Ascending aorta (tissue), 2 donors: Measurements from ENCODE around the gene RAB3IL1. TPM values are rescaled to one million over a fixed set of nuclear protein-coding genes. Genes with fewer than 3 reads are reported as not detected.

Source experiments
- DNase-seq, 2 donors: peaks; one replicate each; pipeline ENCODE4 v3.0.0-alpha.2; 2019; ENCODE audit warnings: low spot score in 2 of 2
- H3K27ac ChIP-seq, 2 donors: fragments of 200-600 bp; sonication (generic); one replicate each; pipeline ENCODE4 v1.5.1; 2016 to 2017; ENCODE audit warnings: mild to moderate bottlenecking in 1 of 2
- H3K27me3 ChIP-seq: fragments of 200-600 bp; sonication (generic); one replicate; pipeline ENCODE4 v1.5.1; 2017
- H3K36me3 ChIP-seq, 2 donors: fragments of 200-600 bp; sonication (generic); one replicate each; pipeline ENCODE4 v1.5.1; 2016
- H3K4me1 ChIP-seq, 2 donors: fragments of 200-600 bp; sonication (generic); one replicate each; pipeline ENCODE4 v1.5.1; 2016 to 2017; ENCODE audit warnings: mild to moderate bottlenecking in 1 of 2
- H3K4me3 ChIP-seq, 2 donors: fragments of 200-600 bp; sonication (generic); one replicate each; pipeline ENCODE4 v1.5.1; 2016 to 2017; ENCODE audit warnings: mild to moderate bottlenecking in 1 of 2
- H3K9me3 ChIP-seq, 2 donors: fragments of 200-600 bp; sonication (generic); one replicate each; pipeline ENCODE4 v1.5.1; 2016
- intact Hi-C: fragments of 100-400 bp; cut with DNase I; formaldehyde crosslinking; loops from one replicate; pipeline ENCODE4 v1.15.1; 2023
- total RNA-seq: library from RNA; depleted of rRNA; stranded (reverse); fragments of >200 nt; gene quantifications from one replicate; pipeline ENCODE4 v1.1.0, GENCODE V29; 2016
- TF ChIP-seq, protein P1 (sequence below), 3 experiments: fragments of 200-600 bp in 2 of 3; fragments of 450-650 bp in 1 of 3; sonication (generic) in 2 of 3; IDR thresholded peaks; one replicate each; pipeline ENCODE4 v1.5.1; 2016 to 2019; ENCODE audit warnings: antibody characterized with exemption in 3 of 3, mild to moderate bottlenecking in 1 of 3, moderate library complexity in 1 of 3

Gene RAB3IL1
- total RNA-seq, 1 donor from 2014 or later = 23.2 TPM

DNA sequence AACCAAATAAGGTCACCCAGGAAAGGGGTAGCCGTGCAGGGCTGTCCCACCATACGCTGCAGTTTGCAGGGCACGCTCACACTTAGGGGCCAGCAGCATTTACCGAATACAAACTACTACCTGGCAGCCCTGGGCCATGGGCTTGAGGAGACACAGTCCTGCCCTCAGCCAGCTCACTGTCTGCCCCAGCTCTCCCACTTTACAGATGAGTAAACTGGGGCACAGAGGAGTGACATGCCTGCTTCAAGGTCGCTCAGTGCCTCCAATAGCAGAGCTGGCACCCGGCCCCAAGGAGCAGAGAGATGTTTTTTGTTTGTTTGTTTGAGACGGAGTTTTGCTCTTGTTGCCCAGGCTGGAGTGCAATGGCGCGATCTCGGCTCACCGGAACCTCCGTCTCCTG lies 28.8 kb downstream of the RAB3IL1 start:
- TF ChIP-seq, protein P1, sequence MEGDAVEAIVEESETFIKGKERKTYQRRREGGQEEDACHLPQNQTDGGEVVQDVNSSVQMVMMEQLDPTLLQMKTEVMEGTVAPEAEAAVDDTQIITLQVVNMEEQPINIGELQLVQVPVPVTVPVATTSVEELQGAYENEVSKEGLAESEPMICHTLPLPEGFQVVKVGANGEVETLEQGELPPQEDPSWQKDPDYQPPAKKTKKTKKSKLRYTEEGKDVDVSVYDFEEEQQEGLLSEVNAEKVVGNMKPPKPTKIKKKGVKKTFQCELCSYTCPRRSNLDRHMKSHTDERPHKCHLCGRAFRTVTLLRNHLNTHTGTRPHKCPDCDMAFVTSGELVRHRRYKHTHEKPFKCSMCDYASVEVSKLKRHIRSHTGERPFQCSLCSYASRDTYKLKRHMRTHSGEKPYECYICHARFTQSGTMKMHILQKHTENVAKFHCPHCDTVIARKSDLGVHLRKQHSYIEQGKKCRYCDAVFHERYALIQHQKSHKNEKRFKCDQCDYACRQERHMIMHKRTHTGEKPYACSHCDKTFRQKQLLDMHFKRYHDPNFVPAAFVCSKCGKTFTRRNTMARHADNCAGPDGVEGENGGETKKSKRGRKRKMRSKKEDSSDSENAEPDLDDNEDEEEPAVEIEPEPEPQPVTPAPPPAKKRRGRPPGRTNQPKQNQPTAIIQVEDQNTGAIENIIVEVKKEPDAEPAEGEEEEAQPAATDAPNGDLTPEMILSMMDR (IDR thresholded peaks at IDR 0.05) = no peak
- H3K4me3 ChIP-seq = peak overlapping the region; percentile 17 to 99
- intact Hi-C loops = loop anchor here (1.0 kb wide), 2 partner anchors 17 to 73 kb away; no protein-coding TSS in a partner anchor
- H3K36me3 ChIP-seq = peaks cover 0 to 5% of the 10 kb centered on the region in 2 donors
- H3K27me3 ChIP-seq = no peaks in the 10 kb centered on the region
- no peaks in the 10 kb centered on the region for H3K9me3 ChIP-seq
- DNase-seq = no peak
- H3K4me1 ChIP-seq = peaks cover 25 to 44% of the 10 kb centered on the region in 2 donors
- H3K27ac ChIP-seq = peak overlapping the region; percentile 90 to 98

DNA sequence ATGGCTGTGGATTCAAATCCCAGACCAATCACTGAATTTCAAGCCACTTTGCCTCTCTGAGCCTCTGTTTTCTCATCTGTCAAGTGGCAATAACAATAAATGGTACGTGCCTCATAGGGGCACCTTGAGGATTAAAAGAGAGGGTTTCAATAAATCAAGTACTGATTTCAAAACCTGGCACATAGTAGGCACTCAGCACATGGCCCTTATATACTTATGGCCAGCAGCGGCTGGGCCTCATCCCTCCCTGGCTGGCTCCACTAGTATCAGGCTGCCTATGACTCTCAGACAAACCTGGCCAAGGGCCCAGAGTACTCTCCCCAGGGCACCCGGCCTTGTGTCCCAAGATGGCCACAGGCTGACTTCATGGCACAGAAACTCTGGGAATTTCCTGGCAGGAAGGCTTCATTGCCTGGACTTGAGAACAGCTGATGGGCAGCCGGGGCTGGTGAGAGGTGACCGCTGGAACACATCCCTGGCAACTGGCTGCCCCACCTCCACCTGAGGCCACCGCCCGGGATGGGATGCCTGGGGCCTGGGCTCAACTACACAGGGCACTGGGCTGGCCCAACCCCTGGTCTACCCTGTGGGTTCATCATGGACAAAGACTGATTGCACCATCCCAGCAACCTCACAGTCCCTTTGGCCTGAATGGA lies 29.4 kb downstream of the RAB3IL1 start:
- Histone ChIP-seq H3K4me3 (peak overlapping the region; percentile 8 to 99), H3K36me3 (peaks cover 0 to 5% of the 10 kb centered on the region in 2 donors), H3K4me1 (peaks cover 25 to 44% of the 10 kb centered on the region in 2 donors), H3K27me3 (no peaks in the 10 kb centered on the region), H3K27ac (peak overlapping the region; percentile 90 to 98), H3K9me3 (no peaks in the 10 kb centered on the region)
- TF ChIP-seq, protein P1 (IDR thresholded peaks at IDR 0.05) = no peak
- intact Hi-C loops = loop anchor here (1.0 kb wide), 2 partner anchors 17 to 73 kb away; no protein-coding TSS in a partner anchor
- peak; percentile 90 to 98 for DNase-seq

DNA sequence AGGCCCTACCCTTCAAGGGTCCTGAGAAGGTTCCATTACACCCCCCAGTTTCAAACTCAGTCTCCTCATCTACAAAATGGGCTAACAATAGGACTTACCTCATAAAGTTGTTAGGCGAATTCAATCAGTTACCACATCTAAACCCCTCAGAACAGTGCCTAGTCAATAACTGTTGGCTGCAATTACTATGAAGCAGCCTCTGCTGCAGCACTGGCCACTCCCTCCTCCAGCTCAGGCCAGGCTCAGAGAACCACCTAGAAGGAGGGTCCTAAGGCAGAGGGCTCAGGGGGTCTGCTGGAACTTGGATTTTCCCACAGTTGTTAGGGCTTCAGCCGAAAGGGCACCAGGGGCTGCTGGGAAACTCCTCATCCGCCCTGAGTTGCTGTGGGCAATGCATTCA lies 30.7 kb downstream of the RAB3IL1 start:
- DNase-seq = no peak
- H3K36me3 ChIP-seq = peaks cover 0 to 5% of the 10 kb centered on the region in 2 donors
- TF ChIP-seq, protein P1 (IDR thresholded peaks at IDR 0.05) = no peak
- H3K4me1 ChIP-seq = peaks cover 20 to 50% of the 10 kb centered on the region in 2 donors
- intact Hi-C loops = no loop called here
- H3K9me3 ChIP-seq = no peaks in the 10 kb centered on the region
- H3K27me3 ChIP-seq = no peaks in the 10 kb centered on the region
- peak overlapping the region; percentile 90 to 98 for H3K27ac ChIP-seq
- H3K4me3 ChIP-seq = no peak overlapping the region

DNA sequence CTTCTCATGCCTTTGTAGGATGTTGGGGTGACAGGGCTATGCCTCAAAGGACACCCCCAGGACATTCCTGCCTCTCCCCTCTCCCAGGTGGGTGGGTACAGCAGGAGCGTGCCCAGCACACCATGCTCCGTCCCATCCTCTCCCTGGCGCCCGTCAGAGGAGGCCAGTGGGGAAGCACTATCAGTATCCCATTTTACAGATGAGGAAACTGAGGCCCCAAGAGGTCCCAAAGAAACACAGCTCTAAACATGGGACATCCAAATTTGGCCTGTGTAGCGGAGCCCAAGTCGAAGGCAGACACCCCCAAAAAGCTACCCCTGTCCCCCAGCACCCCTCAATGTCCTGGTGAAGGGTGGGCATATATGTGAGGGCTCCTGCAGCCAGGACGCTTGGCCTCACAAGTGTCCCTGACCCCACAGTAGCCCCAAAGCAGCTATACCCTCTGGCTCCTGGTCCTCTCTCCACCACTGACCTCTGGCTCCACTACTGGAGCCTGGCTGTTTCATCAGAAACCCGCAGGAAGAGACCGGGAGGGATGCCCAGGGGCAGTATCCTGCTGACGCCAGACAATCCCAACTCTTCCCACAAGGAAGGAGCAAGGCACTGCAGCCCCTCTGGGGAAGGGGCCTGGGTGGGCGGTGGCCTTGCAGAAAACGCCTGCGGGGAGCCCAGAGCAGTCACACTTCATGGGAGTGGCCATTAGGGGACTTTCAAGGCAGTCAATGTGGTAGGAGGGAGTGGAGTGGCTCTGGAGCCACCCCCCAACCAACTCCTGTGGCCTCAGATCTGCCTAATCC lies 31.4 kb downstream of the RAB3IL1 start:
- no peak overlapping the region for H3K4me3 ChIP-seq
- peaks cover 0 to 5% of the 10 kb centered on the region in 2 donors for H3K36me3 ChIP-seq
- TF ChIP-seq, protein P1 (IDR thresholded peaks at IDR 0.05) = no peak
- H3K27me3 ChIP-seq = no peaks in the 10 kb centered on the region
- DNase-seq = no peak
- no peaks in the 10 kb centered on the region for H3K9me3 ChIP-seq
- H3K4me1 ChIP-seq = peaks cover 21 to 57% of the 10 kb centered on the region in 2 donors
- no peak overlapping the region for H3K27ac ChIP-seq
- intact Hi-C loops = no loop called here

DNA sequence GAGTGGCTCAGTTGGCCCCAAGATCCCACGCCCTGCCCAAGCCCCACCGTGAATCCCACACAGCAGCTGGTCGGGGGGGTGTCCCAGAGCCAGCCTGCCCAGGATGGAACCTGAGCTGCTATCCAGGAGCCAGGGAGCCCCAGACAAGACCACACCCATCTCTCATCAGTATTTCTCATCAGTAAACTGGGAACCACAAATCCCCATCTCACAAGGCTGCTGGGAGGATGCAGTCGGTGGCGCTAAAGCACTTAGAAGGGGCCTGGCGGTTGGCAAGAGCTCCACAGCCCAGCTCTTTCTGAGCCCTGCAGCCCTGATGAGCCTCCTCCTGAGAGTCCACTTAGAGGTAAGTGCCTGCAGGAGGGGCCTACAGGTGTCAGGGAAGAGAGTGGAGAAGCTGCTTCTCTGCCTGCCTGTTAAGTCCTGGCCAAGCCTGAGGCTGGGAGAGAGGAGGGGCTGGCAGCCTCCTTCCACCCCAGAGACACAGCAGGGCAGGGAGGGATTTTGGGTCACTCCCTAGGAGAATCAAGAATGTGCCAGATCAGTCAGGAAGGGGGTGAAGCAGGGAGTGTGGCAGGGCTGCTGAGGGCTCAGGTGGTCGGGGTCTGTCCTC lies 32.1 kb downstream of the RAB3IL1 start:
- Histone ChIP-seq H3K9me3 (no peaks in the 10 kb centered on the region), H3K4me1 (peaks cover 25 to 64% of the 10 kb centered on the region in 2 donors), H3K27me3 (no peaks in the 10 kb centered on the region), H3K4me3 (no peak overlapping the region), H3K36me3 (peaks cover 0 to 5% of the 10 kb centered on the region in 2 donors), H3K27ac (no peak overlapping the region)
- no peak for DNase-seq
- TF ChIP-seq, protein P1 (IDR thresholded peaks at IDR 0.05) = no peak
- intact Hi-C loops = no loop called here
